DOHH2 (cell line): ENCODE results near the gene GALNT15.

ENCODE experiments used
- H3F3A ChIP-seq: fragments of 200-600 bp; sonication (generic), shearing (Covaris generic); 2 replicates; pipeline ENCODE4 v1.6.0; 2016; ENCODE audit warnings: antibody characterized with exemption, mild to moderate bottlenecking; ENCODE audit not compliant: control insufficient read depth, insufficient read depth
- H3K27ac ChIP-seq: fragments of 200-600 bp; sonication (generic); 2 replicates; pipeline ENCODE4 v1.5.1; 2014; ENCODE audit warnings: low read depth, mild to moderate bottlenecking, low read length, moderate library complexity
- H3K27me3 ChIP-seq: fragments of 200-600 bp; sonication (generic); 2 replicates; pipeline ENCODE4 v1.6.1; 2014; ENCODE audit warnings: mild to moderate bottlenecking, low read length, mixed read lengths; ENCODE audit not compliant: control insufficient read depth
- H3K36me3 ChIP-seq: fragments of 200-600 bp; sonication (generic); 2 replicates; pipeline ENCODE4 v1.6.1; 2014; ENCODE audit warnings: mild to moderate bottlenecking, low read length, moderate library complexity, mixed read lengths; ENCODE audit not compliant: control insufficient read depth
- H3K4me1 ChIP-seq: fragments of 200-600 bp; sonication (generic); 2 replicates; pipeline ENCODE4 v1.6.1; 2014; ENCODE audit warnings: mild to moderate bottlenecking, low read length, mixed read lengths; ENCODE audit not compliant: control insufficient read depth
- H3K4me2 ChIP-seq: fragments of 200-600 bp; sonication (generic); 2 replicates; pipeline ENCODE4 v1.6.0; 2014; ENCODE audit warnings: mild to moderate bottlenecking, low read length, moderate library complexity
- H3K4me3 ChIP-seq: fragments of 200-600 bp; sonication (generic); 2 replicates; pipeline ENCODE4 v1.5.1; 2014; ENCODE audit warnings: mild to moderate bottlenecking, low read length, mixed read lengths
- H3K79me2 ChIP-seq: fragments of 200-600 bp; sonication (generic); 2 replicates; pipeline ENCODE4 v1.6.1; 2014; ENCODE audit warnings: mild to moderate bottlenecking, low read length, mixed read lengths; ENCODE audit not compliant: control insufficient read depth
- H3K9me2 ChIP-seq: fragments of 200-600 bp; sonication (generic); replicated peaks from 2 replicates; pipeline ENCODE4 v1.6.1; 2014; ENCODE audit warnings: mild to moderate bottlenecking, low read length, mixed read lengths; ENCODE audit not compliant: control insufficient read depth
- H3K9me3 ChIP-seq: fragments of 200-600 bp; sonication (generic); 2 replicates; pipeline ENCODE4 v1.6.1; 2014; ENCODE audit warnings: antibody characterized with exemption, low read length, mixed read lengths; ENCODE audit not compliant: control insufficient read depth, insufficient read depth
- H4K20me1 ChIP-seq: fragments of 200-600 bp; sonication (generic); 2 replicates; pipeline ENCODE4 v1.6.0; 2014; ENCODE audit warnings: low read depth, mild to moderate bottlenecking, antibody characterized with exemption, low read length, moderate library complexity; ENCODE audit not compliant: control insufficient read depth, insufficient read depth
- EZH2phosphoT487 ChIP-seq: fragments of 200-600 bp; sonication (generic); IDR thresholded peaks from 2 replicates; pipeline ENCODE4 v1.6.1; 2017; ENCODE audit warnings: borderline replicate concordance, mild to moderate bottlenecking, antibody characterized with exemption, low read length, moderate library complexity, mixed read lengths
- TF ChIP-seq, protein P1 (sequence below): fragments of 200-600 bp; sonication (generic); IDR thresholded peaks from one replicate; pipeline ENCODE4 v1.5.1; 2014; ENCODE audit warnings: antibody characterized with exemption, mild to moderate bottlenecking, low read depth, low read length; ENCODE audit not compliant: poor library complexity, severe bottlenecking

Gene GALNT15

DNA sequence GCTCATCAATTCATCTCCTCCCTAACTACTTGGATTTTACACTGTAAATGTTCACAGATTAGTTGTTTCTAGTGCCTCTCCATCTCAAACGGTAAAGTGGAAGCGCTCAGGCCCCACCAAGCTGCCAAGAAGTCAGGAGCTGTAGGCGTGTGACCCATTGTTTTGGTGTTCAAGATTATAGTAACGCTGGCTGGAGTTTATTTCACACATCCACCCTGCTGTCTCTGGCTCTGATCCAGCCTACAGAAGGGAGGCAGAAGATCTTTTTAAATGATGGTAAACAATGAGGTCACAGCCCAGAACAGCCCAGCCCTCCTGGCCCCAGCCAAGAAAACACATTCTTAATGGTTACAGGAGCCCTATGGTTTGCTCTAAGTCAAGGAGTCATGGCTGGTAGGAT, 25.7 kb upstream of the GALNT15 start:
- Histone ChIP-seq H3K4me1 (no peaks in the 10 kb centered on the region), H3K9me3 (no peaks in the 10 kb centered on the region; the same call in 1 of the 2 replicates), H3K9me2 (no peaks in the 10 kb centered on the region), H3F3A (no peaks in the 10 kb centered on the region), H3K27me3 (no peaks in the 10 kb centered on the region), H3K36me3 (no peaks in the 10 kb centered on the region), H3K4me2 (no peak overlapping the region), H3K79me2 (no peaks in the 10 kb centered on the region), H3K4me3 (no peak overlapping the region), H4K20me1 (no peaks in the 10 kb centered on the region), H3K27ac (no peak overlapping the region)
- TF ChIP-seq, protein P1, sequence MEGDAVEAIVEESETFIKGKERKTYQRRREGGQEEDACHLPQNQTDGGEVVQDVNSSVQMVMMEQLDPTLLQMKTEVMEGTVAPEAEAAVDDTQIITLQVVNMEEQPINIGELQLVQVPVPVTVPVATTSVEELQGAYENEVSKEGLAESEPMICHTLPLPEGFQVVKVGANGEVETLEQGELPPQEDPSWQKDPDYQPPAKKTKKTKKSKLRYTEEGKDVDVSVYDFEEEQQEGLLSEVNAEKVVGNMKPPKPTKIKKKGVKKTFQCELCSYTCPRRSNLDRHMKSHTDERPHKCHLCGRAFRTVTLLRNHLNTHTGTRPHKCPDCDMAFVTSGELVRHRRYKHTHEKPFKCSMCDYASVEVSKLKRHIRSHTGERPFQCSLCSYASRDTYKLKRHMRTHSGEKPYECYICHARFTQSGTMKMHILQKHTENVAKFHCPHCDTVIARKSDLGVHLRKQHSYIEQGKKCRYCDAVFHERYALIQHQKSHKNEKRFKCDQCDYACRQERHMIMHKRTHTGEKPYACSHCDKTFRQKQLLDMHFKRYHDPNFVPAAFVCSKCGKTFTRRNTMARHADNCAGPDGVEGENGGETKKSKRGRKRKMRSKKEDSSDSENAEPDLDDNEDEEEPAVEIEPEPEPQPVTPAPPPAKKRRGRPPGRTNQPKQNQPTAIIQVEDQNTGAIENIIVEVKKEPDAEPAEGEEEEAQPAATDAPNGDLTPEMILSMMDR, result no peak
- no peak for TF ChIP-seq EZH2phosphoT487

DNA sequence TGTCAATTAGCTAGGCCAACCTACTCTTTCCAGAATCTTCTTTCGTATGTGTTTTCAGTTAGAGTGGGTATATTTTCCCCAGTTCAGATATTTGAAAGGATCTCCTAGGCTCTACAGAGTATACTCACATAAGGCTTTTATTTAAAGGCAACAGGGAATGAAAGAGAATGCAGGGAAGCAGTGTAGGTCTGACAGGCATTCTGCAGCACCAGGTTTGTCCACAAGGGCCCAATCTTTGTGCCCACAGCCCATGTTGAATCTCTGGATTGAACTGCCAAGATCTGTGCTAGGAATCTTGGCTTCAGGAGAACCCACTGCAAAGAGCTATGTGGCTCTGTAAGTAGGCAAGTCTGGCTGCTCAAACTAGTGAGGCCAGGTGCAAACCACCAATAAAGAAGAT, 24.2 kb upstream of the GALNT15 start:
- Histone ChIP-seq H3K4me1 (no peaks in the 10 kb centered on the region), H3K27me3 (0 out of 2 replicates have a peak, but pooled peaks cover 3% of the 10 kb centered on the region), H3K36me3 (no peaks in the 10 kb centered on the region), H4K20me1 (no peaks in the 10 kb centered on the region), H3F3A (no peaks in the 10 kb centered on the region), H3K27ac (no peak overlapping the region), H3K79me2 (no peaks in the 10 kb centered on the region), H3K4me3 (no peak overlapping the region), H3K4me2 (no peak overlapping the region), H3K9me3 (no peaks in the 10 kb centered on the region; the same call in 1 of the 2 replicates), H3K9me2 (no peaks in the 10 kb centered on the region)
- TF ChIP-seq EZH2phosphoT487, result no peak
- TF ChIP-seq, protein P1, result no peak

DNA sequence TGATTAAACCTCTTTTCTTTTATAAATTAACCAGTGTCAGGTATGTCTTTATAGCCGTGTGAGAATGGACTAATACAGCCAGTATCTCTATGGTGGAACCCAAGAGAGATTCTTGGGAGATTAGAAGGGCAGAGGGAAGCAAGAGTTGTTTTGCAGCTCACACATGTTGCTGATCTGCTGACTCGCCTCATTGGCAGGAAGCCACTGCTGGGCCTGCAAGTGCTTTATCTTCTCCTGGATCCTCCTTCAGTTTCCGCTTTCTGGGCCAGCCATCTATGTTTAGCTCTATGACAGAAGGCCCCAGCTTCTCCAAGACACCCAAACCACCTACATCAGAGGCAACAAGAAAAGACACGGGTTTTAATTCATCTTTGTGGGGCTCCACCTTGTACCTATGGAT, 23.4 kb upstream of the GALNT15 start:
- Histone ChIP-seq H3K27ac (no peak overlapping the region), H3K79me2 (no peaks in the 10 kb centered on the region), H3K9me2 (no peaks in the 10 kb centered on the region), H3K4me1 (no peaks in the 10 kb centered on the region), H3K4me2 (no peak overlapping the region), H3K9me3 (no peaks in the 10 kb centered on the region; the same call in 1 of the 2 replicates), H3F3A (no peaks in the 10 kb centered on the region), H4K20me1 (no peaks in the 10 kb centered on the region), H3K36me3 (no peaks in the 10 kb centered on the region), H3K4me3 (no peak overlapping the region), H3K27me3 (0 out of 2 replicates have a peak, but pooled peaks cover 3% of the 10 kb centered on the region)
- TF ChIP-seq, protein P1, result no peak
- TF ChIP-seq EZH2phosphoT487, result no peak
